ENCODE measurements around the gene STK4. TPM values are rescaled to one million over a fixed set of nuclear protein-coding genes. Genes with fewer than 3 reads are reported as not detected.

Gene STK4
- total and polyA plus RNA-seq, 2 of the 4 experiments (the other 2 are of a cell fraction): 10.2 to 22.2 TPM

- H3K4me2 ChIP-seq (ENCODE audit: low read depth, low read length): no peak overlapping the region
- H2AFZ ChIP-seq (replicated peaks; ENCODE audit: low read length, poor library complexity): no peak overlapping the region
- intact Hi-C loops (cut with micrococcal nuclease): loop anchor here (2.0 kb wide), 1 partner anchor 34 kb away; no protein-coding TSS in a partner anchor
- POLR2A ChIA-PET (ENCODE audit: unreplicated experiment): no interaction called here
- no TSS peak for BruUV-seq (replicated peaks)
- H4K91ac ChIP-seq (ENCODE audit: insufficient read depth, low read depth, low read length): no peak overlapping the region
- H3K4me3 ChIP-seq (ENCODE audit: insufficient read depth, low read depth, low read length): no peak overlapping the region
- H2BK120ac ChIP-seq (ENCODE audit: low read depth, low read length): no peak overlapping the region
- no peak overlapping the region for H2AK5ac ChIP-seq (ENCODE audit: low read depth, low read length)
- no peak overlapping the region for H3K4ac ChIP-seq (ENCODE audit: low read depth, low read length)
- no peaks in the 10 kb centered on the region for H3K9me3 ChIP-seq (ENCODE audit: control insufficient read depth, insufficient read depth, low read length)
- peaks cover 11% of the 10 kb centered on the region for H3K4me1 ChIP-seq (ENCODE audit: control insufficient read depth, insufficient read depth, low read length)
- no peaks in the 10 kb centered on the region for H4K20me1 ChIP-seq (ENCODE audit: insufficient read depth, low read length)
- H2BK5ac ChIP-seq (ENCODE audit: low read depth, low read length, poor library complexity, severe bottlenecking): peak overlapping the region; percentile 76
- no peak overlapping the region for H2AK9ac ChIP-seq (replicated peaks; ENCODE audit: low read depth, low read length, poor library complexity)
- H3K23ac ChIP-seq (ENCODE audit: low read depth, low read length): no peak overlapping the region
- peak; percentile 59; the same call in 1 of the 2 replicates for TF ChIP-seq CEBPB (IDR thresholded peaks at IDR 0.05; ENCODE audit: low read depth, low read length)
- TF ChIP-seq RAD21 (IDR thresholded peaks at IDR 0.05; ENCODE audit: low read length): no peak
- H3K56ac ChIP-seq (ENCODE audit: extremely low read depth, insufficient read depth, low read length): no peak overlapping the region
- dilution Hi-C loops (cut with HindIII; ENCODE audit: low sequenced_read_pairs, unreplicated experiment): no loop called here
- CTCF ChIA-PET: interaction anchor here (0.7 to 3.1 kb wide), 6 partner anchors 24 to 281 kb away, joined by 3 to 18 read pairs (median 6); partner anchors contain the start of gene WFDC5
- H2BK15ac ChIP-seq (ENCODE audit: low read depth, low read length): no peak overlapping the region
- DNase-seq: peak; percentile 95
- H2BK20ac ChIP-seq (ENCODE audit: low read depth, low read length): no peak overlapping the region
- no peak overlapping the region for H3K14ac ChIP-seq (replicated peaks; ENCODE audit: low read depth, low read length)
- H4K5ac ChIP-seq (ENCODE audit: low read depth, low read length): no peak overlapping the region
- no peak overlapping the region; a peak in 1 of 4 replicates for H4K8ac ChIP-seq (ENCODE audit: low read depth in 2 of 2, low read length in 2 of 2)
- H3K18ac ChIP-seq (ENCODE audit: low read depth, low read length): no peak overlapping the region
- peak; percentile 84 for ATAC-seq (ENCODE audit: low read depth)
- H3K27me3 ChIP-seq (ENCODE audit: control insufficient read depth, insufficient read depth, low read length): no peaks in the 10 kb centered on the region
- H3K79me1 ChIP-seq (ENCODE audit: low read depth in 1 of 2, low read length in 2 of 2): peaks cover 3 to 16% of the 10 kb centered on the region in 2 experiments; a peak in 3 of 4 replicates
- H3K9me1 ChIP-seq (ENCODE audit: insufficient read depth, low read length): no peaks in the 10 kb centered on the region
- no peak overlapping the region for H3K9ac ChIP-seq (ENCODE audit: low read depth, low read length)
- no peak overlapping the region for H3K27ac ChIP-seq (ENCODE audit: insufficient read depth, low read length)
- in situ Hi-C loops (cut with MboI; ENCODE audit: low sequenced_read_pairs): loop anchor here (10.0 kb wide), 1 partner anchor 274 kb away; no protein-coding TSS in a partner anchor
- H3K36me3 ChIP-seq (ENCODE audit: control insufficient read depth, insufficient read depth, low read length): peaks cover 5% of the 10 kb centered on the region; the same call in 1 of the 2 replicates
Observed at GRCh38 chr20:45010399-45010828, 44.1 kb downstream of the STK4 start.
